CD1c-positive myeloid dendritic cell (primary cell): Measurements from ENCODE around the gene RPUSD1.
A peak's percentile ranks its signal among the peaks of the same experiment; 100 is the strongest.

Experiments
- DNase-seq: peaks from one replicate; pipeline ENCODE4 v3.0.0-alpha.2; 2016; ENCODE audit errors: extremely low spot score

Gene RPUSD1

GRCh38 chr16:818592-818991 lies 30.4 kb upstream of the RPUSD1 start:
- DNase-seq = no peak

DNA sequence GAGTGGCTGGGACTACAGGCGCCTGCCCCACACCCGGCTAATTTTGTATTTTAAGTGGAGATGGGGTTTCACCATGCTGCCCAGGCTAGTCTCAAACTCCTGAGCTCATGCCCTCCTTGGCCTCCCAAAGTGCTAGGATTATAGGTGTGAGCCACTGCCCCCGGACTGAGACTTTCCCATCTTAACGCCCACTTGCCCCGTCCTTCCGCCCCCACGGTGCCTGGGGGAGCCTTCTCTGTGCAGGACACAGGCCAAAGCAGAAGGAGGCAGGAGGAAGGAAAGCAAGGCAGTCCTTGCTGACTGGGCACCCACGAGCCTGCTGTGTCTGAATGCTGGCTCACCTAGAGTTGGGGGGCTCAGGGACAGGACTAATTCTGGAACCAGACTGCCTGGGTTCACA lies 30.0 kb upstream of the RPUSD1 start:
- no peak for DNase-seq

- DNase-seq = no peak
Measured at GRCh38 chr16:817001-817906, 29.1 kb upstream of the RPUSD1 start.

GRCh38 chr16:815861-816260 lies 27.7 kb upstream of the RPUSD1 start:
- no peak for DNase-seq

- no peak for DNase-seq
Measured at GRCh38 chr16:814974-815373, 26.8 kb upstream of the RPUSD1 start.

GRCh38 chr16:813916-814412 lies 25.8 kb upstream of the RPUSD1 start:
- no peak for DNase-seq

DNA sequence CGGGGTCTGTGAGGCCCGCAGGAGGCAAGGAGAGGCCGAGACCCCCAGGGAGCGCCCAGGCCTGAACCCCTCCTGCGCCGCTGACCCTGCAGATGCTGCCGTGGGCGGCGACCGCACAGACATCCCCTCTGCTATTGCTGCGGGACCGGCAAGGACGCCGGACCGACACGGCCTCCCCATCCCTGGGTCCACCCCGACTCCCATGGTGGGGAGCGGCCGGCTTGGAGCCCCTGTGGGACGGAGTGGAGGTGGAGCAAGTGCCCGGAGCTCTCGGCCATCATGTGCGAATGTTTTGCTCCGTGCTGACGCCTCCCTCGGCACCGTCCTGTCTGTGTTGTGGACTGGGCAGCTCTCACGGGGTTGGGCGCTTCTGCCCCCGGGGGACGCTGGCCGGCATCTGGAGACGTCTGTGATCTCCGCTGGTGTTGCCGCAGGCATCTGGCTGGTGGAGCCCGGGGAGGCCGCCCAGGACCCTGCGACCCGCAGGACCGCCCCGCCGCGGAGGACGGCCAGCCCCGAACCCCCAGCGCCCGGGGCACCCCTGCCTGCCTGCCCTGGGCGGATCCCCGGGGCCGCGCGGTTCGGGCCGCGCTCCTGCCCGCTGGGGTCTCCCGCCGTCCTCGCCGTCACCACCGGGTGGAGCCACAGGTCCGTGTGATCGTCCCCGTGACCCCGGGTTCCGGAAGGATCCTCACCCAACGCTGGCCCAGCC lies 25.2 kb upstream of the RPUSD1 start:
- peak; percentile 48 for DNase-seq

DNA sequence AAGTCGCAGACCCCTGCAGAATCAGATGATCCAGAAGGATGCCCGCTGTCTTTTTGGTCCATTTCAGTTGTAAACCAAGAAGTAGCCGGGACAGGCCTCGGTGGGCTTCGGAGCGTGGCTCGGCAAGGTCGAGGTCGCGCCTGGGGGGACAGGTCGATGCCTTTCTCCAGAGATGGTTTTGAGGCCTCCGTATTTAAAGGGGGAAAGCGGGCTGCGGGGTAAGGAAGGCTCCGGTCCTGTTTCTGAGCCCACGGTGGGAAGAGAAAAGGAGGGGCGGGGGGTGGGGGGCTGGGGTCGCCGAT lies 19.9 kb upstream of the RPUSD1 start:
- no peak for DNase-seq

DNA sequence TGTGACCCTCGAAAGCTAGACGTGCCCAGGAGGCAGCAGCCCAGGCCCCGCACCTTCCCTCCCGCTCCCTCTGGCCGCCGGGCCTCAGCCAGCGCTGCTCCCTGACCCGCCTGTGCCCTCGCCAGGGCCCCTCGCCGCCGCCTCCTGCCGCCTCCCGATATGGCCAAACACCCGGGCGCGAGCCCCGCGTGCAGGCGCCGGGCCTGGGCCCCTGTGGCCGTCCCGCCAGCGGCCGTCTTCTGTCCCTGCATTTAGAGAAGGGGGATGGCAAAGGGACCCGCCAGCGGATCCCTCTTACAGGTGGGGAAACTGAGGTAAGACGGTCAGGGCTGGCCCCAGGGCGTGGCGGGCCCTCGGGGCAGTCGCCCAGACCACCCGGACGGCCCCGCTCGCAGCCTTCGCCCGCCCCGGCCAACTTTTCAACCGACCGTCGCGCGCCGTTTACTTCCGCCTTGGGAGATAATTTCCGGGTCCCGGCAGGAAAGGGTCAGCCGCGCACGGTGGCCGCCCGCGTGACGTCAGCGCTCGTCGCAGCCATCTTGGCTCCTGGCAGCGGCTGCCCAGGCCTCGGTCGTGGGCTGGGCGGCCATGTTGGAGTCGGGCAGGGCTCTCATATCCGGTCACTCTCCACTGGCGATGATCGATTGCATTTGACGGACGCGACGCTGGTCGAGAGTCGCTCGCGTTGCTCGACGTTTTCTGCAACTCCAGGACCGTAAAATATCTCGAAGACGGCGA lies 19.3 kb upstream of the RPUSD1 start:
- peak; percentile 94 for DNase-seq

GRCh38 chr16:805474-805873 lies 17.3 kb upstream of the RPUSD1 start:
- DNase-seq = no peak

DNA sequence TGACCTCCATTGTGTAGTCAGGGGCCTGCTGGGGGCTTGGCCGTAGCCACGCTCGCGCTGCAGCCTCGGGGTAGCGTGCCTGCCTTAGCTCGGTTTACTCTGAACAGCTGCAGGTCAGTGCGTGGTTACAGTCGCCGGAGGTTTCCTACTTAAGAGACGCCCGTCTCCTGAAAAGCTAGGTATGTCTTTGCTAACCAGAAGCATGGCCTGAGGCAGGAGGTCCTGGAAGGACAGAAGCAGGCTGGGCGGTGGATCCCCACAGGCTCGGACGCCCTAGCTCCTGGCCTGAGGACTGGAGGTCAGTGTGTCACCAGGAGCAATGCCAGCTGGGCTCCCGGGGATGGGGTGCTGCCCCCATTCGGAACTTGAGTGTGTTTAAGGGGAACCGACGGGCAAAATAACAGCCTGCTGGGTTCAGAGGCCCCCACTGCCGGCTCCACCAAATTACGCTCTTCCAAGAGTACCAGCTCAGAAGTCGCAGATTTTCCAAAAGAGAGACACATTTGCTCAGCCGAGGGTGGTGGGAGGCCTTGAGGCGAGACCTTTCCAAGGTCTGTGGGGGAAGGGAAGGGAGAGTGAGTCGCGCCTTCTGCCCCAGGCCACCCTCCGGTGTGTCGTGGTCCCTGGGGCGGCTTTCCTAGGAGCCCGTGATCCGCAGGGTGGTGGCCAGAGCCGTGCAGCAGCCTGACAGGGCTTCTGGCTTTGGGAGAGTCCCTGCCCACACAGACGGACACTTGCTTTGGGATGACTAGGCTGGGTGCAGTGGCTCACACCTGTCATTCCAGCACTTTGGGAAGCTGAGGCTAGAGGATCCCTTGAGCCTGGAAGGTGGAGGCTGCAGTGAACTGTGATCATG lies 16.2 kb upstream of the RPUSD1 start:
- DNase-seq = no peak

DNA sequence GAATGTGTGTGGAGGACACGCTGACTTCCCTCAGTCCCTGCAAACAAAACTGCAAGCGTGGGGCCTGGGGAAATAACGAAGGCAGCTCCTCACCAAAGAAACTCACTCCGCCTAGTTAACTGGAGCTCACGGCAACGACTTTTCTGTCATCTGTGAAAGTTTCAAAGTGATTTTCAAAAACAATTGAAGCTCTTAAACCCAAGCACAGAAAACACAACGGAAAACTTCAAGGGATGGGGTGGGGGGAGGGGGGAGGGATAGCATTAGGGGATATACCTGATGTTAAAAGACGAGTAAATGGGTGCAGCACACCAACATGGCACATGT lies 15.5 kb upstream of the RPUSD1 start:
- no peak for DNase-seq

DNA sequence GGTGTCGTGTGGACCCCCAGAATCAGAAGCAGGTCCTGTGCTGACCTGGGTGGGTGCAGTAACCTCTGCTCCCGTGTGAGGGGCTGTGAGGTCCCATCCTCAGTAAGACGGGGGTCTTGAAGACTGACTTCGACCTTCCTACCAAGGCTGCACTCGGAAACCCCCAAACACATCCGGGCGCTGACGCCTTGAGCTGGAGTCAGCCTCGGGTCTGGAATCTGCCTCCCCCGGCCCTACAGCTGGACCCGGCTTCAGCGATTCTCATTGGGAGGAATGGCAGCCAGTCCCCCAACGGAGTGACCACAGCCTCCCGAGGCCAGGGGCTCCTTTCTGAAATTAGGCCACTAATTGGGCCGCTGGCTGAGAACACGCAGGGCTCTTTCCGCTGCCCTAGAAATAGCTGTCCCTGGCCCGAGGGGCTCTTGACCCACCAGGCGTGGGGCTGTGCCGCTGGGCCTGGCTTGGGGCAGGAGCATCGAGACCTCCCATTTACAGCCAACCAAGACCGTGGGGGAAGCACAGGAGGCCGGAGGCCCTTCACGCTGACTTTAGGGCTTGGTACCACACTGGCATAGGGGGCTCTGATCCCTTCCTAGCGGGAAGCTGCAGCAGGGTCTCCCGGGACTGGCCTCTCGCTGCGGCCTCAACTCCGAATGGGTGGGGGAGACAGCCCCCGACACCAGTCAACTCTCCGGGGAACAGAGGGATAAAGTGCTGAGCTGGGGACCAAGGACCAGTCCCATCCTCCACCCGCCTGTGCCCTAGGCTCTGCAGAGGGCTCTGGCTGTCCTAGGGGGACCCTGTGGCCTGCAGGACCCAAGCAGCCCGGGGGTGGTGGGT lies 15.0 kb upstream of the RPUSD1 start:
- no peak for DNase-seq

- no peak for DNase-seq
Measured at GRCh38 chr16:802461-802860, 14.3 kb upstream of the RPUSD1 start.

DNA sequence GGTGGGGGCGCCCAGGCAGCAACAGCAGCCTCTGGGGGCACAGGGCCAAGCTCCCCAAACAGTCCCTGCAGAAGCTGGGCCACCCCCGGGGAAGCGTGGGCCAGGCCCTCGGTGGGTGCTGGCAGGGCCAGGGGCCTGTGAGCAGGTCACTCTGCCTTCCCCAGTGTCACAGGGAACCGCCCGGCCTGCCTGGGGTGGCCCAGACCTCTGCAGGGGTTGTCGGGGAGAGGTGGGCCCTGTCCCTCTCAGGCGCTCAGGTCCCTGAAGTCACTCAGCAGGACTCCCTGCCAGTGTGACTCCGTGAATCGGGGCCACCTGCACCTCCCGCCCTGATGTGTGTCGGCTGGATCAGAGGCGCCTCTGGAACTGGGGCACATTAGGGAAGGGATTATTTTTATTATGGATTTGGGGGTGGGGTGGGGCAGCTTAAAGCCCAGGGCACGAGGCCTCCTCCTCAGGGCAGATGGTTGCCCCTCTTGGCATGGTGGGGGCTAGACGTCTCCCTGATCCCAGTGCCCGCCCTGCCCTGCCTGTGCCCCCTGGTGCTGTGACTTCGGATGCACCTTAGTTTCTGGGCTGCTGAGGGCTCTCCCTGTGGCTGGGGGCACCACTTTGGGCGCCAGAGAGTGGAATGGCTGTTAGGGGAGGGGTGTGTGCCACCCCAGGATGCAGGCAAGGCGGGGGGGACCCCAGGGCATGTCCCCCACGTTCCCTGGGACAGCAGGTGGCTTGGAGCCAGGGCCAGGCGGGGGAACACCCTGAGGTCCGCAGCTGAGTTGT lies 13.6 kb upstream of the RPUSD1 start:
- no peak for DNase-seq

DNA sequence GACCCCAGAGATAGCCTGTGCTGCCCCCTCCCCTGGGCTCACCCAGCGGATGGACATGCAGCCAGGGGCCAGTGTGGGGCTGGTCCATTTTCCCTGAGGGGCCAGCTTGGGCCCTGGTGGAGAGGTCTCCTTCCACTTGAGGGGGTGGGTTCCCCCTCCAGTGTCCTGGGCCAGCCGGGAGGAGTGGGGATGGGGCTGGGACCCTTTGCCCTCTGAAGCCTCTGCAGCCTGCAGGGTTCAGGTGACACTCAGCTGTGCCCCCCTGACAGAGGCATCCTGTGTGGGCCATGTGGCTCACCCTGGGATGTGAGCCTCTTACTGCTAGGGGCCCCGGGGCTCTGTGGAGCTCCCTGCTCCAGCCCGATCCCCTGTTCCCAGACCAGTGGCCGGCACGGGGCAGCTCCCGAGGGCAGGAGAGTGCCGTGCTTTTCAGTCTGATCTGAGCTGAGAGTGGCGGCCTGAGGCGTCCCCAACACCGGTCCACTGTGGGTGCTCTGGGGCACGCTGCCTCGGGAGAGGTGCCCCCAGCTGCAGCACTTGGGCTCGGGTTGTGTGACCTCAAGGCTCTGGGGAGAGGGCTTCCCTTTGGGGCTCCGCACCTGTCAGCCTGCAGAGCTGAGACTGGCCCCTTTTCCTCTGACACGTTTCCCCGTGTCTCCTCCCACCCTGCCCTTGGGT lies 12.8 kb upstream of the RPUSD1 start:
- DNase-seq = no peak

GRCh38 chr16:799948-800833 lies 12.0 kb upstream of the RPUSD1 start, which contains the start of gene GNG13:
GNG13 (minus strand) TSS chr16:800734; CDS start chr16:799077, 1,657 bp downstream.
- no peak for DNase-seq
